ENCODE results near the gene LY6G6F. TPM values are rescaled to one million over a fixed set of nuclear protein-coding genes. Genes with fewer than 3 reads are reported as not detected.

The LY6G6F gene
- total and polyA plus RNA-seq, 4 donors = 0.21 to 2.2 TPM; not detected in 2

DNA sequence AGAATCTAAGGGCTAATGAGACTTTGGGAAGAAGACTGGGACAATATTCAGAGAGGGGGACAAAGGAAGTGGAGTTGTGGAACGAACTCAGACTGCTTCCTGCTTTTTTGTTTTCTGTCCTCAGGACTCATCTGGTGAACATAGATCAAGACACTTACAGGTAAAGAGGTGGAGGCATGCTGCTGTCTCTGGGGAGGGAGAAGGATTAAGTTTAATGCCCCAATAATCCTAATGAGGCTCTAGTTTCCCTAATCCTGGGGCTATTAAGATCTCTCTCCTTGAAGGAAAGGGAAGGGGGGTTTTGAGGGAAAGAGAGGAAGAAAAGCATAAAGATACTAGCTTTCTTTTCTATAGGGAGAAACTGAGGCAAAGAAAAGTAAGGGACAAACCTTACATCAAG, 37.8 kb downstream of the LY6G6F start:
- no peak overlapping the region for H3K9ac ChIP-seq (ENCODE audit: insufficient read depth in 1 of 2, low read length in 2 of 2)
- H3K36me3 ChIP-seq (ENCODE audit: control insufficient read depth in 4 of 4, insufficient read depth in 4 of 4, low read length in 4 of 4) = peaks cover 0 to 8% (median 2%) of the 10 kb centered on the region in 4 donors
- 29 to 70% methylated on average over 1 of the region's 1 CpG for WGBS, 2 donors
- ATAC-seq (ENCODE audit: insufficient read depth, low FRiP score) (no peak), DNase-seq (no peak)
- H3K27me3 ChIP-seq (ENCODE audit: control insufficient read depth in 3 of 3, insufficient read depth in 3 of 3, low read length in 2 of 3) = no peaks in the 10 kb centered on the region
- H3K4me1 ChIP-seq (ENCODE audit: control insufficient read depth in 5 of 5, insufficient read depth in 5 of 5, low read length in 5 of 5) = peaks cover 0 to 6% (median 0%) of the 10 kb centered on the region in 5 donors
- H3K9me3 ChIP-seq (ENCODE audit: control insufficient read depth in 4 of 4, insufficient read depth in 3 of 4, low read length in 3 of 4) = no peaks in the 10 kb centered on the region
- H3K4me3 ChIP-seq = no peak overlapping the region
- H3K27ac ChIP-seq (ENCODE audit: low read depth in 1 of 2, low read length in 1 of 2) = no peak overlapping the region
- TF ChIP-seq, protein P1, sequence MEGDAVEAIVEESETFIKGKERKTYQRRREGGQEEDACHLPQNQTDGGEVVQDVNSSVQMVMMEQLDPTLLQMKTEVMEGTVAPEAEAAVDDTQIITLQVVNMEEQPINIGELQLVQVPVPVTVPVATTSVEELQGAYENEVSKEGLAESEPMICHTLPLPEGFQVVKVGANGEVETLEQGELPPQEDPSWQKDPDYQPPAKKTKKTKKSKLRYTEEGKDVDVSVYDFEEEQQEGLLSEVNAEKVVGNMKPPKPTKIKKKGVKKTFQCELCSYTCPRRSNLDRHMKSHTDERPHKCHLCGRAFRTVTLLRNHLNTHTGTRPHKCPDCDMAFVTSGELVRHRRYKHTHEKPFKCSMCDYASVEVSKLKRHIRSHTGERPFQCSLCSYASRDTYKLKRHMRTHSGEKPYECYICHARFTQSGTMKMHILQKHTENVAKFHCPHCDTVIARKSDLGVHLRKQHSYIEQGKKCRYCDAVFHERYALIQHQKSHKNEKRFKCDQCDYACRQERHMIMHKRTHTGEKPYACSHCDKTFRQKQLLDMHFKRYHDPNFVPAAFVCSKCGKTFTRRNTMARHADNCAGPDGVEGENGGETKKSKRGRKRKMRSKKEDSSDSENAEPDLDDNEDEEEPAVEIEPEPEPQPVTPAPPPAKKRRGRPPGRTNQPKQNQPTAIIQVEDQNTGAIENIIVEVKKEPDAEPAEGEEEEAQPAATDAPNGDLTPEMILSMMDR (IDR thresholded peaks at IDR 0.05; ENCODE audit: control extremely low read depth, extremely low read depth) = no peak

DNA sequence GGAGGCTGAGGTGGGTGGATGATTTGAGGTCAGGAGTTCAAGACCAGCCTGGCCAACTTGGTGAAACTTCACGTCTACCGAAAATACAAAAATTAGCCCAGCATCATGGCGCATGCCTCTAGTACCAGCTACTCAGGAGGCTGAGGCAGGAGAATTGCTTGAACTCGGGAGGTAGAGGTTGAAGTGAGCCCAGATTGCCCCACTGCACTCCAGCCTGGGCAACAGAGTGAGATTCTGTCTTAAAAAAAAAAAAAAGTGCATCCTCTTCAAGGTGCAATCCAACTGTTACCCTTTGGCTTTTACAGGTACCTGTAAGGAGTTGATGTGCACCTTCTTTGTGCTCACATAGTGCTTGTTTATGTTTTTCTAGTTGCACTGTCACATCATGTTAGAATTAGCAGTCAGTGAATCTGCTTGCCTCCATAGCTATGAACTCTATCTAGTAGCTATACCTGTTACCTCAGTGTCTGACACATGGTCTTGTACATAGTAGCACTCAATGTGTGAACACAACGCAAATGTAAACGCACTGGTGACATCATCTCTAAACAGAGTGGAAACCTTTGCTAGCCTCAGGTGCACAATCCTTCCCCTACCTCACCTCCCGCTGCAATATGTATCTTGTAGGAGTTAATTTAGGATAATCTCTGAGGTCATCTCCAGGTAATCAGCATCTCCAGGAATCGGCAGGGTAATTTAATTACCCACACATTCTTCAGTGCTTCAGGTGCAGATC, 42.8 kb downstream of the LY6G6F start:
- H3K27ac ChIP-seq (ENCODE audit: low read depth in 1 of 2, low read length in 1 of 2) = no peak overlapping the region
- H3K4me1 ChIP-seq (ENCODE audit: control insufficient read depth in 5 of 5, insufficient read depth in 5 of 5, low read length in 5 of 5) = no peaks in the 10 kb centered on the region
- no peaks in the 10 kb centered on the region for H3K27me3 ChIP-seq (ENCODE audit: control insufficient read depth in 3 of 3, insufficient read depth in 3 of 3, low read length in 2 of 3)
- H3K4me3 ChIP-seq = no peak overlapping the region
- DNase-seq (no peak), ATAC-seq (ENCODE audit: insufficient read depth, low FRiP score) (no peak)
- peaks cover 0 to 5% (median 2%) of the 10 kb centered on the region in 4 donors for H3K36me3 ChIP-seq (ENCODE audit: control insufficient read depth in 4 of 4, insufficient read depth in 4 of 4, low read length in 4 of 4)
- TF ChIP-seq, protein P1 (IDR thresholded peaks at IDR 0.05; ENCODE audit: control extremely low read depth, extremely low read depth) = no peak
- no peak overlapping the region for H3K9ac ChIP-seq (ENCODE audit: insufficient read depth in 1 of 2, low read length in 2 of 2)
- 91 to 92% methylated on average over 8 of the region's 8 CpGs for WGBS, 2 donors
- H3K9me3 ChIP-seq (ENCODE audit: control insufficient read depth in 4 of 4, insufficient read depth in 3 of 4, low read length in 3 of 4) = no peaks in the 10 kb centered on the region

DNA sequence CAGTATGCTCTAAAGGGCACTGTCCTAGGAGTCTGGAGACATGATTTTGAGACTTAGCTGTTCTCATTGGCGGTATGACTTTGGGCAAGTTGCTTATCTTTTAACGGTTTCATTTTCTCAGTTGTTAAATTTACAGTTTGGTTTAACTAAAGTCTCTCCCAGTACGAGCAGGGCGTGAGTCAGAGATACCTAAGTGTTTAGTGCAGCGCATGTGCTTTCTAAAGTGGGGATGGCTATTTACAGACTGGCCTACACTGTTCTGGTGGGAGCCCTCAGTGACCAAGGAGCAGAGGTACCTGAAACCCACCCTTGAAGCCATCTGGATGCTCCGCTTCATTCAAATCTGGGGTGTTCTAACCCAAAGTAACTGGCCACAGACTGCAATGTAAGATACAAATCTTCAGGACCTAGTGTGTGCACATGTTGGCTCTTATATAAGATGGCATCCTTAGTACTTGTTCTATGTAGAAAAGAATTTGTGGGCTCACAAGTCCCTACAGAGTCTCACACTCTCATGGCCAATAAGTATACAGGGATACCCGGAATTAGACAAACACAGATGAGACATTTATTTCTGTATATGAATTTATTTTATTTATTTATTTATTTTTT, 43.9 kb downstream of the LY6G6F start:
- Histone ChIP-seq H3K36me3 (ENCODE audit: control insufficient read depth in 4 of 4, insufficient read depth in 4 of 4, low read length in 4 of 4) (peaks cover 0 to 5% (median 2%) of the 10 kb centered on the region in 4 donors), H3K4me3 (no peak overlapping the region), H3K27ac (ENCODE audit: low read depth in 1 of 2, low read length in 1 of 2) (no peak overlapping the region), H3K4me1 (ENCODE audit: control insufficient read depth in 5 of 5, insufficient read depth in 5 of 5, low read length in 5 of 5) (no peaks in the 10 kb centered on the region), H3K9me3 (ENCODE audit: control insufficient read depth in 4 of 4, insufficient read depth in 3 of 4, low read length in 3 of 4) (no peaks in the 10 kb centered on the region), H3K27me3 (ENCODE audit: control insufficient read depth in 3 of 3, insufficient read depth in 3 of 3, low read length in 2 of 3) (no peaks in the 10 kb centered on the region), H3K9ac (ENCODE audit: insufficient read depth in 1 of 2, low read length in 2 of 2) (no peak overlapping the region)
- ATAC-seq (ENCODE audit: insufficient read depth, low FRiP score) = no peak
- DNase-seq = no peak
- 89 to 97% methylated on average over 7 of the region's 7 CpGs for whole genome bisulfite sequencing, 2 donors
- TF ChIP-seq, protein P1 (IDR thresholded peaks at IDR 0.05; ENCODE audit: control extremely low read depth, extremely low read depth) = no peak
